Measurements from ENCODE around the gene VWA5B1. TPM values are rescaled to one million over a fixed set of nuclear protein-coding genes. Genes with fewer than 3 reads are reported as not detected.

Gene VWA5B1
- total and polyA plus RNA-seq, 10 of the 15 experiments (the other 5 are each of a cell fraction or from before 2014, with no cell fraction given) = under 0.01 to 0.05 (median 0.01) TPM; not detected in 7

- Histone ChIP-seq H3K4me1 (ENCODE audit: control insufficient read depth, insufficient read depth, low read length) (no peaks in the 10 kb centered on the region), H4K20me1 (ENCODE audit: control insufficient read depth, insufficient read depth) (no peaks in the 10 kb centered on the region), H3K36me3 (ENCODE audit: control insufficient read depth in 2 of 2, insufficient read depth in 2 of 2, low read length in 1 of 2) (no peaks in the 10 kb centered on the region), H3K9me3 (replicated peaks; ENCODE audit: control insufficient read depth, insufficient read depth, low read length) (no peaks in the 10 kb centered on the region; the same call in 2 of the 3 replicates), H3K27me3 (replicated peaks in 1 of 2; ENCODE audit: control insufficient read depth in 2 of 2, insufficient read depth in 2 of 2, low read length in 1 of 2) (no peaks in the 10 kb centered on the region), H3K9ac (ENCODE audit: control insufficient read depth, insufficient read depth, low read length) (no peak overlapping the region), H3K27ac (ENCODE audit: control insufficient read depth, insufficient read depth) (no peak overlapping the region), H3K79me2 (ENCODE audit: control insufficient read depth, insufficient read depth, low read length) (no peaks in the 10 kb centered on the region), H2AFZ (ENCODE audit: control insufficient read depth, low read depth, low read length) (no peak overlapping the region), H3K4me3 (no peak overlapping the region), H3K4me2 (ENCODE audit: control insufficient read depth, insufficient read depth) (no peak overlapping the region)
- in situ Hi-C loops (cut with MboI) (no loop called here), intact Hi-C loops (cut with micrococcal nuclease; ENCODE audit: unreplicated experiment) (no loop called here)
- 86% methylated on average over 1 of the region's 1 CpG for WGBS (ENCODE audit: insufficient coverage, insufficient replicate concordance, low lambda C conversion rate, missing lambda C conversion rate)
- ChIA-PET CTCF (interaction anchor here (0.6 to 1.5 kb wide), 2 partner anchors 58 to 369 kb away, joined by 3 read pairs; no protein-coding TSS in a partner anchor), RAD21 (ENCODE audit: unreplicated experiment) (no interaction called here), SMC1A (ENCODE audit: uncharacterized antibody, unreplicated experiment) (no interaction called here), POLR2A (no interaction called here)
- BruUV-seq (replicated peaks) = no TSS peak
- no peak for FAIRE-seq
- ATAC-seq = no peak
- no peak for DNase-seq (ENCODE audit: low read depth, low spot score)
- no peak for TF ChIP-seq POLR2AphosphoS5 (IDR thresholded peaks at IDR 0.05; ENCODE audit: low read length)
- TF ChIP-seq PBX3 (IDR thresholded peaks at IDR 0.05; ENCODE audit: insufficient replicate concordance, low read depth, low read length) = no peak
- TF ChIP-seq ELK1 (IDR thresholded peaks at IDR 0.05; ENCODE audit: low read depth, low read length) = no peak
- no peak for TF ChIP-seq ASH2L (IDR thresholded peaks at IDR 0.05; ENCODE audit: borderline replicate concordance, low read depth)
- no peak for TF ChIP-seq MEF2B (IDR thresholded peaks at IDR 0.05; ENCODE audit: partially characterized antibody, poor library complexity, severe bottlenecking)
- TF ChIP-seq KDM1A (IDR thresholded peaks at IDR 0.05; ENCODE audit: borderline replicate concordance) = no peak
- no peak for TF ChIP-seq MAX (IDR thresholded peaks at IDR 0.05; ENCODE audit: low read depth, low read length)
- TF ChIP-seq SMARCA5 (IDR thresholded peaks at IDR 0.05) = no peak
- no peak for TF ChIP-seq GABPA (IDR thresholded peaks at IDR 0.05; ENCODE audit: low read depth)
- no peak for TF ChIP-seq RFX5 (IDR thresholded peaks at IDR 0.05; ENCODE audit: low read depth, low read length)
- TF ChIP-seq ZBTB11 (CRISPR knock-in tag; IDR thresholded peaks at IDR 0.05) = no peak
- no peak for TF ChIP-seq CBX3 (IDR thresholded peaks at IDR 0.05; ENCODE audit: borderline replicate concordance, low read depth)
- no peak for TF ChIP-seq HSF1 (IDR thresholded peaks at IDR 0.05; ENCODE audit: low read depth, low read length)
- TF ChIP-seq ESRRA (IDR thresholded peaks at IDR 0.05; ENCODE audit: low read length) = no peak
- TF ChIP-seq KLF5 (IDR thresholded peaks at IDR 0.05; ENCODE audit: partially characterized antibody) = no peak
Observed at GRCh38 chr1:20252587-20252986, 38.1 kb upstream of the VWA5B1 start.
